ENCODE data around the gene VPS11. TPM values are rescaled to one million over a fixed set of nuclear protein-coding genes. Genes with fewer than 3 reads are reported as not detected.

Gene VPS11
- total and polyA plus RNA-seq, 2 experiments from 2014 or later: 11.5 to 13.4 TPM

DNA sequence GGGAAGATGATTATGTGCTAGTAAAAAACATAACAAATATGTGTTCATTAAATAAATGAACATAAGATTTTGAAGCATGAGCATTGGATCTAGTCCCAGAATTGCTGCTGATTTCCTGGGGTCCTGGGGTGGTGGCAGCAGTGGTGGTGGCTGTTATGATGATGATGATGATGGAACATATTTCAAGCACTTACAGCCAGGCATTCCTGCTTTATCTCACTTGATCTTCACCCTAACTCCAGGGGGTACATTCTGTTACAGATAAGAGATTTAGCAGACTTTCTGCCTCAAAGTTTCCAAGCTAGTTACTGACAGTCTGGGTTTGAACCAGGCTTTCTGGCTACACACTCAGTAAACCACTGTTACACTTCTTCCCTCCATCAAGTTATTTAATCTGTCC, 43.9 kb upstream of the VPS11 start:
- H3K4me2 ChIP-seq: no peak overlapping the region
- peaks cover 12% of the 10 kb centered on the region; the same call in 1 of the 2 replicates for H3K4me1 ChIP-seq (ENCODE audit: insufficient read depth)
- peaks cover 32% of the 10 kb centered on the region for H3F3A ChIP-seq (replicated peaks; ENCODE audit: low read depth)
- H3K36me3 ChIP-seq (ENCODE audit: insufficient read depth): peaks cover 34% of the 10 kb centered on the region
- H4K20me1 ChIP-seq (replicated peaks; ENCODE audit: insufficient read depth): peaks cover 15% of the 10 kb centered on the region
- H3K27ac Mint-ChIP-seq: no peak overlapping the region
- peaks cover 25% of the 10 kb centered on the region for H3K4me1 Mint-ChIP-seq
- no peak for TF ChIP-seq ZNF331 (CRISPR knock-in tag; IDR thresholded peaks at IDR 0.05; ENCODE audit: low read depth)
- TF ChIP-seq, protein P1, sequence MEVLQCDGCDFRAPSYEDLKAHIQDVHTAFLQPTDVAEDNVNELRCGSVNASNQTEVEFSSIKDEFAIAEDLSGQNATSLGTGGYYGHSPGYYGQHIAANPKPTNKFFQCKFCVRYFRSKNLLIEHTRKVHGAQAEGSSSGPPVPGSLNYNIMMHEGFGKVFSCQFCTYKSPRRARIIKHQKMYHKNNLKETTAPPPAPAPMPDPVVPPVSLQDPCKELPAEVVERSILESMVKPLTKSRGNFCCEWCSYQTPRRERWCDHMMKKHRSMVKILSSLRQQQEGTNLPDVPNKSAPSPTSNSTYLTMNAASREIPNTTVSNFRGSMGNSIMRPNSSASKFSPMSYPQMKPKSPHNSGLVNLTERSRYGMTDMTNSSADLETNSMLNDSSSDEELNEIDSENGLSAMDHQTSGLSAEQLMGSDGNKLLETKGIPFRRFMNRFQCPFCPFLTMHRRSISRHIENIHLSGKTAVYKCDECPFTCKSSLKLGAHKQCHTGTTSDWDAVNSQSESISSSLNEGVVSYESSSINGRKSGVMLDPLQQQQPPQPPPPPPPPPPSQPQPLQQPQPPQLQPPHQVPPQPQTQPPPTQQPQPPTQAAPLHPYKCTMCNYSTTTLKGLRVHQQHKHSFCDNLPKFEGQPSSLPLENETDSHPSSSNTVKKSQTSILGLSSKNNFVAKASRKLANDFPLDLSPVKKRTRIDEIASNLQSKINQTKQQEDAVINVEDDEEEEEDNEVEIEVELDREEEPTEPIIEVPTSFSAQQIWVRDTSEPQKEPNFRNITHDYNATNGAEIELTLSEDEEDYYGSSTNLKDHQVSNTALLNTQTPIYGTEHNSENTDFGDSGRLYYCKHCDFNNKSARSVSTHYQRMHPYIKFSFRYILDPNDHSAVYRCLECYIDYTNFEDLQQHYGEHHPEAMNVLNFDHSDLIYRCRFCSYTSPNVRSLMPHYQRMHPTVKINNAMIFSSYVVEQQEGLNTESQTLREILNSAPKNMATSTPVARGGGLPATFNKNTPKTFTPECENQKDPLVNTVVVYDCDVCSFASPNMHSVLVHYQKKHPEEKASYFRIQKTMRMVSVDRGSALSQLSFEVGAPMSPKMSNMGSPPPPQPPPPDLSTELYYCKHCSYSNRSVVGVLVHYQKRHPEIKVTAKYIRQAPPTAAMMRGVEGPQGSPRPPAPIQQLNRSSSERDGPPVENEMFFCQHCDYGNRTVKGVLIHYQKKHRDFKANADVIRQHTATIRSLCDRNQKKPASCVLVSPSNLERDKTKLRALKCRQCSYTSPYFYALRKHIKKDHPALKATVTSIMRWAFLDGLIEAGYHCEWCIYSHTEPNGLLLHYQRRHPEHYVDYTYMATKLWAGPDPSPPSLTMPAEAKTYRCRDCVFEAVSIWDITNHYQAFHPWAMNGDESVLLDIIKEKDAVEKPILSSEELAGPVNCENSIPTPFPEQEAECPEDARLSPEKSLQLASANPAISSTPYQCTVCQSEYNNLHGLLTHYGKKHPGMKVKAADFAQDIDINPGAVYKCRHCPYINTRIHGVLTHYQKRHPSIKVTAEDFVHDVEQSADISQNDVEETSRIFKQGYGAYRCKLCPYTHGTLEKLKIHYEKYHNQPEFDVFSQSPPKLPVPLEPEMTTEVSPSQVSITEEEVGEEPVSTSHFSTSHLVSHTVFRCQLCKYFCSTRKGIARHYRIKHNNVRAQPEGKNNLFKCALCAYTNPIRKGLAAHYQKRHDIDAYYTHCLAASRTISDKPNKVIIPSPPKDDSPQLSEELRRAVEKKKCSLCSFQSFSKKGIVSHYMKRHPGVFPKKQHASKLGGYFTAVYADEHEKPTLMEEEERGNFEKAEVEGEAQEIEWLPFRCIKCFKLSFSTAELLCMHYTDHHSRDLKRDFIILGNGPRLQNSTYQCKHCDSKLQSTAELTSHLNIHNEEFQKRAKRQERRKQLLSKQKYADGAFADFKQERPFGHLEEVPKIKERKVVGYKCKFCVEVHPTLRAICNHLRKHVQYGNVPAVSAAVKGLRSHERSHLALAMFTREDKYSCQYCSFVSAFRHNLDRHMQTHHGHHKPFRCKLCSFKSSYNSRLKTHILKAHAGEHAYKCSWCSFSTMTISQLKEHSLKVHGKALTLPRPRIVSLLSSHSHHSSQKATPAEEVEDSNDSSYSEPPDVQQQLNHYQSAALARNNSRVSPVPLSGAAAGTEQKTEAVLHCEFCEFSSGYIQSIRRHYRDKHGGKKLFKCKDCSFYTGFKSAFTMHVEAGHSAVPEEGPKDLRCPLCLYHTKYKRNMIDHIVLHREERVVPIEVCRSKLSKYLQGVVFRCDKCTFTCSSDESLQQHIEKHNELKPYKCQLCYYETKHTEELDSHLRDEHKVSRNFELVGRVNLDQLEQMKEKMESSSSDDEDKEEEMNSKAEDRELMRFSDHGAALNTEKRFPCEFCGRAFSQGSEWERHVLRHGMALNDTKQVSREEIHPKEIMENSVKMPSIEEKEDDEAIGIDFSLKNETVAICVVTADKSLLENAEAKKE (CRISPR knock-in tag; IDR thresholded peaks at IDR 0.05): no peak
- TF ChIP-seq, protein P2, sequence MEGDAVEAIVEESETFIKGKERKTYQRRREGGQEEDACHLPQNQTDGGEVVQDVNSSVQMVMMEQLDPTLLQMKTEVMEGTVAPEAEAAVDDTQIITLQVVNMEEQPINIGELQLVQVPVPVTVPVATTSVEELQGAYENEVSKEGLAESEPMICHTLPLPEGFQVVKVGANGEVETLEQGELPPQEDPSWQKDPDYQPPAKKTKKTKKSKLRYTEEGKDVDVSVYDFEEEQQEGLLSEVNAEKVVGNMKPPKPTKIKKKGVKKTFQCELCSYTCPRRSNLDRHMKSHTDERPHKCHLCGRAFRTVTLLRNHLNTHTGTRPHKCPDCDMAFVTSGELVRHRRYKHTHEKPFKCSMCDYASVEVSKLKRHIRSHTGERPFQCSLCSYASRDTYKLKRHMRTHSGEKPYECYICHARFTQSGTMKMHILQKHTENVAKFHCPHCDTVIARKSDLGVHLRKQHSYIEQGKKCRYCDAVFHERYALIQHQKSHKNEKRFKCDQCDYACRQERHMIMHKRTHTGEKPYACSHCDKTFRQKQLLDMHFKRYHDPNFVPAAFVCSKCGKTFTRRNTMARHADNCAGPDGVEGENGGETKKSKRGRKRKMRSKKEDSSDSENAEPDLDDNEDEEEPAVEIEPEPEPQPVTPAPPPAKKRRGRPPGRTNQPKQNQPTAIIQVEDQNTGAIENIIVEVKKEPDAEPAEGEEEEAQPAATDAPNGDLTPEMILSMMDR (conservative IDR thresholded peaks at IDR 0.05; ENCODE audit: low read depth in 2 of 2): no peak
- H3K9me2 ChIP-seq (ENCODE audit: insufficient read depth): no peaks in the 10 kb centered on the region
- no peak for DNase-seq (ENCODE audit: low spot score)
- H3K27me3 ChIP-seq (ENCODE audit: insufficient read depth): no peaks in the 10 kb centered on the region
- no peak overlapping the region for H3K4me3 ChIP-seq
- H2AFZ ChIP-seq: no peak overlapping the region
- H3K79me2 ChIP-seq (replicated peaks; ENCODE audit: insufficient read depth): peaks cover 35% of the 10 kb centered on the region
- H3K9me3 Mint-ChIP-seq: no peaks in the 10 kb centered on the region; the same call in 2 of the 3 replicates
- H3K36me3 Mint-ChIP-seq (ENCODE audit: low read depth): peaks cover 71% of the 10 kb centered on the region
- no peak overlapping the region; the same call in 2 of the 3 replicates for H3K4me3 Mint-ChIP-seq
- H3K27ac ChIP-seq (ENCODE audit: low read depth): no peak overlapping the region
- ATAC-seq: no peak
- H3K27me3 Mint-ChIP-seq (ENCODE audit: insufficient read depth, low read depth, poor library complexity): peaks cover 17% of the 10 kb centered on the region

Measured in GM23338 (cell line).